Stimulated activated CD4-positive, alpha-beta T cell treated with anti-CD3 and anti-CD28 coated beads, Interleukin-2, amount 100 ng/mL, for 24 hours (primary cell): ENCODE results near the gene TNNI3.

Experiments used
- DNase-seq, 2 donors: peaks; one replicate each; pipeline ENCODE4 v3.0.0-alpha.2; 2020

TNNI3 gene

DNA sequence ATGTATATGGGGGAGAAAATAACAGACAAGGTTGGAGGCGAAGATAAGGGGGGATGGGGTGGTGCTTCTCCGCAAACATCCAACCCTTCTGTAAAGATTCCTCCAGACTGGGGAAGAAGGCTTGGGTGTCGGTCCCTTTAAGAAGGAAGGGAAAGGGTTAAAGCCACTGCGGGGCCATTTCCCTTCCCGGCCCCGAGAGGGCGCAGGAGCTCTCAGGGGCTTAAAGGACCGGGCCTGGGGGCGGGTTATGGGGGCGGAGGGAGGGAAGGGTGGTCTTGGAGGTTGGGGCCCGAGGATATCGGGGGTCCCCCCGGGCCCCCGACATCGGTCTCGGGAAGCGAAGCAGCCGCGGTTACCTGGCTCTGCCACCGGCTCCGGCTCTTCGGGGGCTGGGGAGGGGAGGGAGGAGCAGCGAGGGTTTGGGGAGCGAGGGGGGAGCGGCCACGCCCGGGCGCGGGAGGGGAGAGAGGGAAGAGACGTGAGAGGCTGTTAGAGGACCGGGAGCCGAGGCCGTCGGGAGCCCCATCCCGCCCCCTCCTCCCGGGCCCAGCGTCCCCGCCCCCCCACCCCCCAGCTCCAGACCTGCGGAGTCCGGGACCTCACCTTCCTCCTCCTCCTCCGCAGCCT, 11.3 kb downstream of the TNNI3 start:
- DNase-seq = no peak

GRCh38 chr19:55145232-55145631, 12.3 kb downstream of the TNNI3 start:
- no peak for DNase-seq

- DNase-seq = no peak
Measured at GRCh38 chr19:55141696-55142095, 15.8 kb downstream of the TNNI3 start.

DNA sequence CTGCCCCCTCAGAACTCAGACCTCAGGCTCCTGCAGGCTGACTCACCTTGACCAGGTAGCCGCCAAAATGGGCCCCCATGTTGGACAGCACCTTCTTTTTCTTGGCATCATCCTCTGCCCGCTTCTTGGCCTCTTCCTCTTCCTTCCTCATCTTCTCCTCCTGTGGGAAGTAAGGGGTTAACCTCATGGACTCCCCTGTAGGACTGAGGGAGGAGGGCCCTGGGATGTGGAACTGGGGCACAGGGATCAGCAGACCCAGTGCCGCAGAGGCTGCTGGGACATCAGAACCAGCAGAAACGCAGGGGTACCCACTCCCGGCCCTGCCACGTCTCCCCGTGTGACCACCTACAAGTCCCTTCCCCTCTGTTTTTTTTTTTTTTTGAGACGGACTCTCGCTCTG, 19.6 kb downstream of the TNNI3 start:
- no peak for DNase-seq

DNA sequence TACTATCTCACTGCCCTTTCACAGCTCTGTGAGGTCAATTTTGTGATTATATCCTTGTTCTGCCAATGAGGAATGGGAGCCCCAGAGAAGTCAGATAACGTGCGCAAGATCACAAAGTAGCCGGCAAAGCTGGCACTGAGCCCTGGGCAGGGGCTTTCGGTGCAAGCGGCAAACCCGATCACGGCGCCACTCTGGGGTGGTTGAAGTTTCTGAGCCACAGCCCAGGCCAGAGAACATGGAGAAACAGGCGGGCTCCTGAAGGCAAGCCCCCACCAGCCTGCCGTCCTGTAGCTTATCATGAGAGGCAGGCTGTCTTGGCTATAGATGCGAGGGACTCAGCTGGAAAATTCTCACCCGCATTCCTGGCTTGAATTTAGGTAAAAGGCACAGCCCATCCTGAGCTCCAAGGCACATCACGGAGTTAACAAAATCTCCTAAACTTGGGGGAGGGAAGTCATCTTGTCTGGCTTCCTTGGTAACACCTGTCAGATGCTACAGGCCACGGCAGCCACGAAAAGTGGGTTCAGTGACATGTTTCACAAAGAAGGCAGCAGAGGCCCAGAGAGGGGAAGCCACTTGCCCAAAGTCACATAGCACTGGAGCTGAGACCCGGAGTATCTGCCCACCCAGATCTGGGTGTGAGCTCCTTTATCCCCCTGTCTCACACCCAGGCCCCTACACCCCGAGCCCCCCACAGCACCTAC, 21.0 kb downstream of the TNNI3 start:
- DNase-seq = no peak

DNA sequence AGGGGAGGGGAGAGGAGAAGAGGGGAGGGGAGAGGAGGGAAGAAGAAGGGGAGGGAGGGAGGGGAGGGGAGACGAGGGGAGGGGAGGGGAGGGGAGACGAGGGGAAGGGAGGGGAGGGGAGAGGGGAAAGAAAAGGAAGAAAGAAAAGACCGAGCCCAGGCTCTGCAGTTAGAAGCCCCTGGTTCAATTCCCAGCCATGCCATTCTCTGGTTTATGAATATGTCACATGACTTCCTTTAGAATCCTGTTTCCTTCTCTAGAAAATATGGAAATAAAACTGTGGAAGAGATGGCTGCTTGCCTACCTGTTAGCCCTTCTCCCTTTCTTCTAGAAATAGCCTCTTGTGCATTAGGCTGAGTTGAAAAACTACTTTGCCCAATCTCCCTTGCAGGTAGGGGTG, 22.8 kb downstream of the TNNI3 start:
- DNase-seq = no peak

DNA sequence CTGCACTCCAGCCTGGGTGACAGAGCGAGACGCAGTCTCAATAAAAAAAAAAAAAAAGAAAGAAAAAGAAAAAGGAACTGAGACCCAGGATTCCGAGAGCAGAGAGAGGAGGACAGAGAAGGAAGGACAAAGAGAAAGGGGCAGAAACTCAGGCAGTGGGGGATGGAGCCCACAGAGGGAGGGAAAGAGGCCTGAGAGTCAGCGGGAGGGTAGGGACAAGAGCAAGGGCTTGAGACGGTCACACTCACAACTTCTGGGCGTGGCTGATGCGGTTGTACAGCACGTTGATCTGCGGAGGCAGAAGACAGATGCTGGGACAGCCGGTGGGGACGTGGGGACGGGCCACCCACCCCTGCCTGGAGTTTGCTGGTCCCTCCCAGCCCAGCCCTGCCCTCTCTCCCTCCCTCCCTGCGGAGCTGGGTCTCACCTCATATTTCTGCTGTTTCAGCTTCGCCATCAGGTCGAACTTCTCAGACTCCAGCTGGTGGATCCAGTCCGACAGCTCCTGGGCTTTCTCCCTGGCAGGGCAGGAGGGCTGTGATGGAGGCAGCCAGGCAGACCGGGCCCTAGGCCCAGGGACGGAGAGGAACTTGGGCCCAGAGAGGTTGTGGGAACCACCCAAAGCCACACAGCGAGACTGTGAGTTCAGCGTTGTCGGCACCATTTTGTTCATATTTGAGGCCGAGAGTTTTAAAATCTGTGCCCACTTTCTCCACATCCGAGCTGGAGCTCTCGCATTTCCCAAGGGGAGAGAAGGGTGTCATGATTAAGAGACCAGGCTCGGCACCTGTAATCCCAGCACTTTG, 23.7 kb downstream of the TNNI3 start:
- DNase-seq = no peak

GRCh38 chr19:55132453-55133129, 24.9 kb downstream of the TNNI3 start:
- DNase-seq = no peak

- DNase-seq = no peak
Measured at GRCh38 chr19:55131421-55131820, 26.1 kb downstream of the TNNI3 start.

DNA sequence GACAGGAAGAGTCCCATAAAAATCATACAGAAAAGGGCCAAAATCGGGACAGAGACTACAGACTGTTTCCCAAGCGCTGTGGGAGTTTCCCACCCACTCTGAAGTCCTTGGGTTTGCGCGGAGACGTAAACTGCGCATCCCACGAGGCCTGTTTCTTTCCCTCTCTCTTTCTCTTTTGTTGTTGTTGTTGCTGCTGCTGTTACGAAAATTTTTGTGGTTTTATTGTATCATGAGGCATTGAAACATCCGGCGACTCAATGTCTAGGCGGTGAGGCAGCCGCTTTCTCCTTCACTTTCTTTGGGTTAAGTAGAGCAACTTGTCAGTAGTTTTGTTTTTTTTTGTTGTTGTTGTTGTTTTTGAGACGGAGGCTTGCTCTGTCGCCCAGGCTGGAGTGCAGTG, 38.5 kb downstream of the TNNI3 start:
- no peak for DNase-seq

GRCh38 chr19:55118401-55118991, 39.0 kb downstream of the TNNI3 start:
- DNase-seq = peak; percentile 26 to 50

DNA sequence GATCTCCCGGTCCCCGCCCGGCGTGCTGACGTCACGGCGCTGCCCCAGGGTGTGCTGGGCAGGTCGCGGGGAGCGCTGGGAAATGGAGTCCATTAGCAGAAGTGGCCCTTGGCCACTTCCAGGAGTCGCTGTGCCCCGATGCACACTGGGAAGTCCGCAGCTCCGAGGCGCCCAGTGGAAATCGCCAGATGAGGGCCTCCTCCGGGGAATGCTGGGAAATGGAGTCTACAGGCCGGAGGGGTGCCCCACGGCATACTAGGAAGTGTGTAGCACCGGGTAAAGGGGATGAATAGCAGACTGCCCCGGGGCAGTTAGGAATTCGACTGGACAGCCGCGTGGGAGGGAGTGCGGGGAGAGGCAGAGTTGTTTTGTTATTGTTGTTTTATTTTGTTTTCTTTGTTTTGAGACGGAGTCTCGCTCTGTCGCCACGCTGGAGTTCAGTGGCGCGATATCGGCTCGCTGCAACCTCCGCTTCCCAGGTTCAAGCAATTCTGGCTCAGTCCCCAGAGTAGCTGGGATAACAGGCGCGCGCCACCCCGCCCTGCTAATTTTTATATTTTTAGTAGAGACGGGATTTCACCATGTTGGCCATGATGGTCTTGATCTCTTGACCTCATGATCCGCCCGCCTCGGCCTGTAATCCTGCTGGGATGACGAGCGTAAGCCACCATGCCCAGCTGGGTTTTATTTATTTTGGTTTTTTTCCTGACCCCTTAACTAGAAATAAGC, 39.7 kb downstream of the TNNI3 start:
- DNase-seq = peak; percentile 97 to 98

DNA sequence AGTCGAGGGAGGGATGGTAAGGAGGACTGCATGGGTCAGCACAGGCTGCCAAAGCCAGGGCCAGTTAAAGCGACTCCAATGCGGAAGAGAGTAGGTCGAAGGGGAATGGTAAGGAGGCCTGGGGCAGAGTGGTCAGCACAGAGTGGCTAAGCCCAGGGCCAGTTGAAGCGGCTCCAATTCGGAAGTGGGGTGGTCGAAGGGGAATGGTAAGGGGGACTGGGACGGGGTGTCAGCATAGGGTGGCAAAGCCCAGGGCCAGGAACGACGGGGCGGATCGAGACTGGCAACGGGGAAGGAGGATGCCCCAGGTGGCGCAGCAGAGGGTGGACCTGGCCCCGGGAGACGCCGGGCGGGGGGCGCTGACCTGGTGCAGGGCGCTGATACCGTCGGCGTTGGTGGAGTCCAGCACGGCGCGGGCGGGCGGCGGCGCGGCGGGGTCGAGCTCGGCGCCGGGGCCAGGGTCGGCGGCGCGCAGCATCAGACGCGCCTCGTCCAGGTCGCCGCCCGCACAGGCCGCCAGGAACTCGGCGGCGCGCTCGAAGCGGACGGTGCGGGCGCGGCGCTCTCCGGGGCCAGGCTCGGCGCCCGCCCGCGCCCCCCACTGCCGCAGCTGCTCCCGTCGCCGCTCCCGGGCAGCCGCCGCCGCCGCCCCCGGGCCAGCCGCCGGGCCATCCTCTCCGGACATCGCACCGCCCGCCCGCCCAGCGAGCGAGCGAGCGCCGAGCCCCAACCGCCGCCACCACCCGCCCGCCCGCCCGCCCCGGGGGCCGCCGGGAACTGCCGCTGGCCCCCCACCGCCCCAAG, 40.5 kb downstream of the TNNI3 start, which contains the start of gene PPP1R12C:
TSS of gene PPP1R12C (minus strand) at position 779 of the 804 bp plus-strand sequence. CDS start at position 685, 94 bp downstream.
- peak; percentile 23 to 26 for DNase-seq

DNA sequence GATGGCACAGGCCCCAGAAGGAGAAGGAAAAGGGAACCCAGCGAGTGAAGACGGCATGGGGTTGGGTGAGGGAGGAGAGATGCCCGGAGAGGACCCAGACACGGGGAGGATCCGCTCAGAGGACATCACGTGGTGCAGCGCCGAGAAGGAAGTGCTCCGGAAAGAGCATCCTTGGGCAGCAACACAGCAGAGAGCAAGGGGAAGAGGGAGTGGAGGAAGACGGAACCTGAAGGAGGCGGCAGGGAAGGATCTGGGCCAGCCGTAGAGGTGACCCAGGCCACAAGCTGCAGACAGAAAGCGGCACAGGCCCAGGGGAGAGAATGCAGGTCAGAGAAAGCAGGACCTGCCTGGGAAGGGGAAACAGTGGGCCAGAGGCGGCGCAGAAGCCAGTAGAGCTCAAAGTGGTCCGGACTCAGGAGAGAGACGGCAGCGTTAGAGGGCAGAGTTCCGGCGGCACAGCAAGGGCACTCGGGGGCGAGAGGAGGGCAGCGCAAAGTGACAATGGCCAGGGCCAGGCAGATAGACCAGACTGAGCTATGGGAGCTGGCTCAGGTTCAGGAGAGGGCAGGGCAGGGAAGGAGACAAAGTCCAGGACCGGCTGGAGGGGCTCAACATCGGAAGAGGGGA, 41.2 kb downstream of the TNNI3 start:
- peak; percentile 65 to 67 for DNase-seq

GRCh38 chr19:55115446-55116065, 42.0 kb downstream of the TNNI3 start:
- DNase-seq = peak in 1 of 2 donors; percentile 53

DNA sequence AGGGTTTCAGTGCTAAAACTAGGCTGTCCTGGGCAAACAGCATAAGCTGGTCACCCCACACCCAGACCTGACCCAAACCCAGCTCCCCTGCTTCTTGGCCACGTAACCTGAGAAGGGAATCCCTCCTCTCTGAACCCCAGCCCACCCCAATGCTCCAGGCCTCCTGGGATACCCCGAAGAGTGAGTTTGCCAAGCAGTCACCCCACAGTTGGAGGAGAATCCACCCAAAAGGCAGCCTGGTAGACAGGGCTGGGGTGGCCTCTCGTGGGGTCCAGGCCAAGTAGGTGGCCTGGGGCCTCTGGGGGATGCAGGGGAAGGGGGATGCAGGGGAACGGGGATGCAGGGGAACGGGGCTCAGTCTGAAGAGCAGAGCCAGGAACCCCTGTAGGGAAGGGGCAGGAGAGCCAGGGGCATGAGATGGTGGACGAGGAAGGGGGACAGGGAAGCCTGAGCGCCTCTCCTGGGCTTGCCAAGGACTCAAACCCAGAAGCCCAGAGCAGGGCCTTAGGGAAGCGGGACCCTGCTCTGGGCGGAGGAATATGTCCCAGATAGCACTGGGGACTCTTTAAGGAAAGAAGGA, 42.9 kb downstream of the TNNI3 start:
- DNase-seq = no peak

DNA sequence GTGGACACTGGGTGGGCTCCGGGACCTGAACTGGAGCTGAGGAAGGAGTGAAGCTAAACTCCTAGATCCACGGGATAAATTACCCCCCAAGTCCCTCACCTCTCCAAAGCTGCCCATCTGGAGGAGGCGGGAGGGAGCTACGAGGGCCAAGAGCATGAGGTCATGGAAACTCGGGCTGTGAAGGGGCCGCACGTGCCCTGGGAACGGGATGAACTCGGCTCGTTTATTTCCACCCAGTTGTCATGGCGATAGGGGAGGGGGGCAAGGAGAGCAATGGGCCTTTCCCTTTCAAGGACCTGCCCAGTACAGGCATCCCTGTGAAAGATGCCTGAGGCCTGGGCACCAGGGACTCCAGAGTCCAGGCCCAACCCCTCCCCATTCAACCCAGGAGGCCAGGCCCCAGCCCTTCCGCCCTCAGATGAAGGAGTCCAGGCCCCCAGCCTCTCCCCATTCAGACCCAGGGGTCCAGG, 43.9 kb downstream of the TNNI3 start:
- DNase-seq = no peak

GRCh38 chr19:55112777-55113569, 44.6 kb downstream of the TNNI3 start:
- DNase-seq = no peak
